ENCODE data around the gene DGKB. TPM values are rescaled to one million over a fixed set of nuclear protein-coding genes. Genes with fewer than 3 reads are reported as not detected.

Gene DGKB
- total and polyA plus RNA-seq, 2 of the 8 experiments (the other 6 are each of a cell fraction or from before 2014, with no cell fraction given): 1.9 to 2.6 TPM

- TF ChIP-seq MAFK (IDR thresholded peaks at IDR 0.05; ENCODE audit: low read depth, low read length): no peak
- no peak for TF ChIP-seq BACH1 (IDR thresholded peaks at IDR 0.05; ENCODE audit: low read length)
- TF ChIP-seq FOSL1 (IDR thresholded peaks at IDR 0.05; ENCODE audit: insufficient read depth, low read depth, low read length): no peak
- no peak for TF ChIP-seq ZNF274 (IDR thresholded peaks at IDR 0.05; ENCODE audit: borderline replicate concordance, extremely low read depth, low read length)
- no peak for TF ChIP-seq RFX5 (IDR thresholded peaks at IDR 0.05; ENCODE audit: borderline replicate concordance, low read depth, low read length)
- no peak for TF ChIP-seq TAF7 (optimal IDR thresholded peaks at IDR 0.05; ENCODE audit: borderline replicate concordance, low read depth, low read length)
Observed at GRCh38 chr7:14123923-14124322, 778.6 kb downstream of the DGKB start (continued).

All from H1 (cell line).